Skeletal muscle satellite cell (primary cell): ENCODE results near the gene RPLP2.
A peak's percentile ranks its signal among the peaks of the same experiment; 100 is the strongest.

Experiments
- H3K27me3 ChIP-seq: 2 replicates; pipeline ENCODE4 v1.7.0; 2013; ENCODE audit warnings: low read length; ENCODE audit not compliant: control insufficient read depth, insufficient read depth
- H3K36me3 ChIP-seq: 2 replicates; pipeline ENCODE4 v1.7.0; 2013; ENCODE audit warnings: mild to moderate bottlenecking, control low read depth, low read length; ENCODE audit not compliant: insufficient read depth
- H3K4me1 ChIP-seq: 2 replicates; pipeline ENCODE4 v1.7.0; 2013; ENCODE audit warnings: low read length; ENCODE audit not compliant: control insufficient read depth, insufficient read depth
- H3K4me2 ChIP-seq: 2 replicates; pipeline ENCODE4 v1.7.0; 2013; ENCODE audit warnings: mild to moderate bottlenecking, low read length
- H3K4me3 ChIP-seq: 2 replicates; pipeline ENCODE4 v1.7.0; 2013; ENCODE audit warnings: low read length
- H3K9ac ChIP-seq: 2 replicates; pipeline ENCODE4 v1.7.0; 2013; ENCODE audit warnings: mild to moderate bottlenecking, low read depth, low read length, moderate library complexity
- H3K9me3 ChIP-seq: replicated peaks from 2 replicates; pipeline ENCODE4 v1.7.0; 2013; ENCODE audit warnings: mild to moderate bottlenecking, control low read depth, low read length

RPLP2 gene

GRCh38 chr11:816433-816779, 6.6 kb downstream of the RPLP2 start:
- no peak overlapping the region for H3K4me2 ChIP-seq
- peaks cover 28% of the 10 kb centered on the region for H3K36me3 ChIP-seq
- no peaks in the 10 kb centered on the region for H3K27me3 ChIP-seq
- H3K4me1 ChIP-seq, result peaks cover 31% of the 10 kb centered on the region
- no peaks in the 10 kb centered on the region for H3K9me3 ChIP-seq
- no peak overlapping the region for H3K4me3 ChIP-seq
- H3K9ac ChIP-seq, result no peak overlapping the region

- Histone ChIP-seq H3K9ac (peak within 1 kb of the TSS; percentile 96), H3K9me3 (no peaks in the 10 kb centered on the region), H3K4me1 (peaks cover 33% of the 10 kb centered on the region), H3K27me3 (no peaks in the 10 kb centered on the region), H3K4me2 (peak within 1 kb of the TSS; percentile 99), H3K36me3 (peaks cover 18% of the 10 kb centered on the region), H3K4me3 (peak within 1 kb of the TSS; percentile 97)
Measured at GRCh38 chr11:818396-819128, 8.8 kb downstream of the RPLP2 start, which contains the start of gene PNPLA2. TSS of gene PNPLA2 (plus strand) at chr11:818914. CDS start at chr11:819719, 805 bp downstream.

DNA sequence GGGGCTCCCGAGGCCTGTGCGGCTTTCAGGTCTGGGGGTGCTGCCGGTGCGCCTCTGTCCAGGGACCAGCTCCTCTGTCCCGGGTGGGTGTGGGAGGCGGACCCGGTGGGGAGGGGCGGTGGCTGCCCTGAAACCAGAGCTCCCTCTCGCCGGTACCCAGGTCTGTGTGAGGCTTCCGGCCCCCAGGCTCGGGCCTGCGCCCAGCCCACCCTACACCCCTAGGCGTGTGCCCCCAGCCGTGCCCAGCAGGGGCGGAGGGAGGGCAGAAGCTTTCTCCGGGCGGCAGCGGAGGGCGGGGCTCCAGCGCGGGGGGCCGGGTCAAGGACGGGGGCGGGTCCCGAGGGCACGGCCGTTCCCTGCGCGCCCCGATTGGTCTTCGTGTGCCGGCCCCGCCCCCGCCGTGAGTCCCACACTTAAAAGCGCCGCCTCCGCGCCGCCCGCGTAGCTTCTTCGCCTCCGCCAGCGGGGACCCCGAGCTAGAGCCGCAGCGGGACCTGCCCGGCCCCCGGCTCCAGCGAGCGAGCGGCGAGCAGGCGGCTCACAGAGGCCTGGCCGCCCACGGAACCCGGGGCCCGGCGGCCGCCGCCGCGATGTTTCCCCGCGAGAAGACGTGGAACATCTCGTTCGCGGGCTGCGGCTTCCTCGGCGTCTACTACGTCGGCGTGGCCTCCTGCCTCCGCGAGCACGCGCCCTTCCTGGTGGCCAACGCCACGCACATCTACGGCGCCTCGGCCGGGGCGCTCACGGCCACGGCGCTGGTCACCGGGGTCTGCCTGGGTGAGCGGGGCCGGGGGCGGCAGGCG, 9.6 kb downstream of the RPLP2 start:
- Histone ChIP-seq H3K4me3 (peak overlapping the region; percentile 97), H3K27me3 (no peaks in the 10 kb centered on the region)

GRCh38 chr11:819943-820649, 10.3 kb downstream of the RPLP2 start:
- Histone ChIP-seq H3K9me3 (no peaks in the 10 kb centered on the region), H3K4me2 (peak overlapping the region; percentile 99)

More for the DNA sequence above, 9.6 kb downstream of the RPLP2 start:
- Histone ChIP-seq H3K9ac (peak overlapping the region; percentile 96), H3K9me3 (no peaks in the 10 kb centered on the region), H3K4me1 (peaks cover 35% of the 10 kb centered on the region), H3K4me2 (peak overlapping the region; percentile 99), H3K36me3 (peaks cover 19% of the 10 kb centered on the region)

DNA sequence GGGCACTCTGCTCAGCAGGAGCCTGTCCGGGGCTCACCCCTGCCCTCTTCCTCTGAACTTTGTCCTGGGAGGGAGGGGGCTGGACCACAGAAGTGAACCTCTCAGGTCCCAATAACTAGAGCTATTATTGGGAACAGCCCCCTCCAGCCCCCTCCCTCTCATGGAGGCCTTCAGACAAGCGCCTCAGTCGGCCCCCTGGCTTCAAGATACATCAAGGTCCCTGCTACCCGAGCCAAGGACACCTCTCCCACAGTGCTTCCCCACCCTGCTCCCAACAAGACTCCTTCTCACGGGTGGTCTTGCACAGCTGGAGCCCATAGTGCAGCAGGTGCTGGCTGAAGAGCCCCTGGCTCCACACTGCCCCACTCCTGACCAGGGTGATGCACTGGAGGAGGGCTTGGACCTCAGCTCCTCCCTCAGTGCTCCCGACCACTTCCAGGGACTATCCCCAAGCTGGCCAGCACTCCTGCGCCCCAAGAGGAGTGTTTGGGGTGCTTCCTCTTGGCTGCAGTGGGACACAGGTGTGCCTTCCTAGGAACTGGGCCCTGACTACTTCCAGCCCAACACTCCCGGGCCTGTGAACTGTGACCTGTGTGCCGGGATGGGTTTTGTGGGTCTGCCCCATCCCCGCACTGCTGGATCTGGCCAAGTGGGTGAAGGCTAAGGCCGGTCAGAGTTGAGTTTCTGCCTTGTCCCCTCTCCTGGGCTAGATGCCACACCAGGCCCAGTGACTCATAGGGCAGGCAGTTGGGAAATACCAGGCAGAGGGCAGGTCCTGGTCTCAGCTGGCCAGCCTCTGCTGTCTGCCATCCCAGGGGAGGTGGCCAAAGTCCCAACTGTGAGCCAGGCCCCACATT, 11.1 kb downstream of the RPLP2 start:
- Histone ChIP-seq H3K27me3 (no peaks in the 10 kb centered on the region), H3K9ac (peak overlapping the region; percentile 96), H3K4me1 (peaks cover 41% of the 10 kb centered on the region), H3K4me3 (peak overlapping the region; percentile 97), H3K9me3 (no peaks in the 10 kb centered on the region), H3K36me3 (peaks cover 33% of the 10 kb centered on the region), H3K4me2 (peak overlapping the region; percentile 99)

More at GRCh38 chr11:819943-820649, 10.3 kb downstream of the RPLP2 start:
- Histone ChIP-seq H3K36me3 (peaks cover 26% of the 10 kb centered on the region), H3K9ac (peak overlapping the region; percentile 96), H3K4me1 (peaks cover 41% of the 10 kb centered on the region), H3K4me3 (peak overlapping the region; percentile 97), H3K27me3 (no peaks in the 10 kb centered on the region)

- H3K4me1 ChIP-seq, result peaks cover 42% of the 10 kb centered on the region
Measured at GRCh38 chr11:821512-822371, 12.0 kb downstream of the RPLP2 start.

GRCh38 chr11:823441-824291, 13.9 kb downstream of the RPLP2 start:
- Histone ChIP-seq H3K27me3 (peaks cover 2% of the 10 kb centered on the region), H3K4me1 (peaks cover 49% of the 10 kb centered on the region), H3K9ac (no peak overlapping the region), H3K4me2 (no peak overlapping the region), H3K4me3 (no peak overlapping the region), H3K36me3 (peaks cover 33% of the 10 kb centered on the region), H3K9me3 (no peaks in the 10 kb centered on the region)

More at GRCh38 chr11:821512-822371, 12.0 kb downstream of the RPLP2 start:
- no peaks in the 10 kb centered on the region for H3K9me3 ChIP-seq
- H3K4me3 ChIP-seq, result peak overlapping the region; percentile 97
- peaks cover 33% of the 10 kb centered on the region for H3K36me3 ChIP-seq
- H3K9ac ChIP-seq, result peak overlapping the region; percentile 96
- H3K4me2 ChIP-seq, result peak overlapping the region; percentile 99
- H3K27me3 ChIP-seq, result no peaks in the 10 kb centered on the region

GRCh38 chr11:824292-824880, 14.6 kb downstream of the RPLP2 start:
- H3K9ac ChIP-seq, result no peak overlapping the region
- H3K4me2 ChIP-seq, result no peak overlapping the region
- H3K9me3 ChIP-seq, result no peaks in the 10 kb centered on the region
- peaks cover 33% of the 10 kb centered on the region for H3K36me3 ChIP-seq
- H3K4me1 ChIP-seq, result peaks cover 51% of the 10 kb centered on the region
- no peak overlapping the region for H3K4me3 ChIP-seq
- peaks cover 2% of the 10 kb centered on the region for H3K27me3 ChIP-seq

DNA sequence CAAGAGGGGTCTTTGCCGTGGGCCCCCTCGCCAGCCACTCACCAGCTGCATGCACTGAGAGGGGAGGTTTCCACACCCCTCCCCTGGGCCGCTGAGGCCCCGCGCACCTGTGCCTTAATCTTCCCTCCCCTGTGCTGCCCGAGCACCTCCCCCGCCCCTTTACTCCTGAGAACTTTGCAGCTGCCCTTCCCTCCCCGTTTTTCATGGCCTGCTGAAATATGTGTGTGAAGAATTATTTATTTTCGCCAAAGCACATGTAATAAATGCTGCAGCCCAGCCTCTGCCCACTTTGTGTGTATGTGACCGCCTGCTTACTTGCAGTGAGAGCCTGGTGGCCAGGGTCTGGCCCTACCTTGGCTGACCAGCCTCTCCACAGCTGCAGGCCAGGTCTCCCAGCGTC, 15.2 kb downstream of the RPLP2 start:
- Histone ChIP-seq H3K9me3 (no peaks in the 10 kb centered on the region), H3K9ac (no peak overlapping the region), H3K27me3 (peaks cover 2% of the 10 kb centered on the region), H3K4me1 (peaks cover 56% of the 10 kb centered on the region), H3K4me3 (no peak overlapping the region), H3K4me2 (no peak overlapping the region), H3K36me3 (peaks cover 33% of the 10 kb centered on the region)
